Neural cell (in vitro differentiated cells): ENCODE data around the gene LTA4H. TPM values are rescaled to one million over a fixed set of nuclear protein-coding genes. Genes with fewer than 3 reads are reported as not detected.
"Not testable (repeated sequence)": the region's sequence is repeated elsewhere in the genome, so short reads cannot be mapped to it uniquely, and the experiment has no call there.

ENCODE experiments used
- H2AFZ ChIP-seq: fragments of 200-600, 300-800 bp; sonication (generic), shearing (Covaris generic); 2 replicates; pipeline ENCODE4 v1.6.0; 2014; ENCODE audit warnings: low read depth, mild to moderate bottlenecking, antibody characterized with exemption, low read length, moderate library complexity
- H3F3A ChIP-seq: fragments of 200-600 bp; shearing (Covaris generic); 2 replicates; pipeline ENCODE4 v1.6.1; 2016; ENCODE audit warnings: mild to moderate bottlenecking, moderate library complexity, mixed read lengths, antibody characterized with exemption, low read length; ENCODE audit not compliant: insufficient read depth, poor library complexity, severe bottlenecking
- H3K27ac ChIP-seq: fragments of 200-600, 300-800 bp; sonication (generic), shearing (Covaris generic); 2 replicates; pipeline ENCODE4 v1.5.1; 2014; ENCODE audit warnings: mild to moderate bottlenecking, low read length, moderate library complexity
- H3K27me3 ChIP-seq: fragments of 300-800, 200-600 bp; sonication (generic), shearing (Covaris generic); 2 replicates; pipeline ENCODE4 v1.6.0; 2014; ENCODE audit warnings: mild to moderate bottlenecking, low read depth, low read length, moderate library complexity; ENCODE audit not compliant: insufficient read depth
- H3K36me3 ChIP-seq: fragments of 300-800, 200-600 bp; sonication (generic), shearing (Covaris generic); 2 replicates; pipeline ENCODE4 v1.5.1; 2014; ENCODE audit warnings: mild to moderate bottlenecking, antibody characterized with exemption, low read length, moderate library complexity; ENCODE audit not compliant: insufficient read depth
- H3K4me2 ChIP-seq: fragments of 300-800, 200-600 bp; sonication (generic), shearing (Covaris generic); 2 replicates; pipeline ENCODE4 v1.6.0; 2014; ENCODE audit warnings: mild to moderate bottlenecking, low read length
- H3K4me3 ChIP-seq: fragments of 300-800, 200-600 bp; sonication (generic), shearing (Covaris generic); 2 replicates; pipeline ENCODE4 v1.5.1; 2014; ENCODE audit warnings: mild to moderate bottlenecking, low read length, moderate library complexity
- H3K79me2 ChIP-seq: fragments of 200-600 bp; shearing (Covaris generic); replicated peaks from 2 replicates; pipeline ENCODE4 v1.6.0; 2014; ENCODE audit warnings: mild to moderate bottlenecking, low read length, moderate library complexity; ENCODE audit not compliant: insufficient read depth
- H3K9ac ChIP-seq: fragments of 300-800, 200-600 bp; sonication (generic), shearing (Covaris generic); 2 replicates; pipeline ENCODE4 v1.6.1; 2016; ENCODE audit warnings: mild to moderate bottlenecking, low read length, mixed read lengths
- H3K9me2 ChIP-seq: fragments of 200-600 bp; shearing (Covaris generic); 2 replicates; pipeline ENCODE4 v1.6.1; 2016; ENCODE audit warnings: mild to moderate bottlenecking, low read length, mixed read lengths; ENCODE audit not compliant: insufficient read depth
- H3K9me3 ChIP-seq: fragments of 200-600, 300-800 bp; sonication (generic), shearing (Covaris generic); 2 replicates; pipeline ENCODE4 v1.6.1; 2016; ENCODE audit warnings: mild to moderate bottlenecking, mixed run types, low read length, moderate library complexity, mixed read lengths
- H4K20me1 ChIP-seq: fragments of 200-600 bp; shearing (Covaris generic); 2 replicates; pipeline ENCODE4 v1.6.1; 2016; ENCODE audit warnings: mild to moderate bottlenecking, mixed run types; ENCODE audit not compliant: insufficient read depth
- CTCF ChIP-seq: fragments of 450-650 bp; IDR thresholded peaks from 2 replicates; pipeline ENCODE4 v1.5.1; 2014; ENCODE audit warnings: antibody characterized with exemption, mild to moderate bottlenecking, moderate library complexity; ENCODE audit not compliant: poor library complexity, severe bottlenecking
- EP300 ChIP-seq: fragments of 450-650 bp; conservative IDR thresholded peaks from 2 replicates; pipeline ENCODE4 v1.6.1; 2014; ENCODE audit warnings: antibody characterized with exemption, mild to moderate bottlenecking, moderate library complexity; ENCODE audit not compliant: poor library complexity, severe bottlenecking
- EZH2 ChIP-seq: fragments of 200-600, 300-800 bp; shearing (Covaris generic), sonication (generic); IDR thresholded peaks from 2 replicates; pipeline ENCODE4 v1.6.1; 2014; ENCODE audit warnings: antibody characterized with exemption, low read length, borderline replicate concordance, mild to moderate bottlenecking; ENCODE audit not compliant: insufficient read depth, poor library complexity, severe bottlenecking
- MXI1 ChIP-seq: fragments of 450-650 bp; conservative IDR thresholded peaks from 2 replicates; pipeline ENCODE4 v1.6.1; 2014; ENCODE audit warnings: antibody characterized with exemption, mild to moderate bottlenecking; ENCODE audit not compliant: poor library complexity, severe bottlenecking
- POLR2AphosphoS5 ChIP-seq: IDR thresholded peaks from 2 replicates; pipeline ENCODE4 v1.6.1; 2012
- RAD21 ChIP-seq: fragments of 450-650 bp; conservative IDR thresholded peaks from 2 replicates; pipeline ENCODE4 v1.6.1; 2014; ENCODE audit warnings: antibody characterized with exemption, mild to moderate bottlenecking, moderate library complexity
- REST ChIP-seq: IDR thresholded peaks from 2 replicates; pipeline ENCODE4 v1.6.1; 2012; ENCODE audit warnings: borderline replicate concordance
- SMC3 ChIP-seq: fragments of 450-650 bp; conservative IDR thresholded peaks from 2 replicates; pipeline ENCODE4 v1.6.1; 2014; ENCODE audit warnings: antibody characterized with exemption, mild to moderate bottlenecking, moderate library complexity; ENCODE audit not compliant: poor library complexity
- TAF1 ChIP-seq: IDR thresholded peaks from 2 replicates; pipeline ENCODE4 v1.6.1; 2012; ENCODE audit warnings: low read depth
- polyA plus RNA-seq: library from polyadenylated mRNA; depleted of rRNA; stranded (reverse); fragments of >200 nt; gene quantifications from 2 replicates; pipeline ENCODE4 v1.2.3, GENCODE V29; 2014

LTA4H gene
- polyA plus RNA-seq, 1 donor from 2014 or later, result 55.3 TPM

- Histone ChIP-seq H3K9me2 (no peaks in the 10 kb centered on the region), H3K9me3 (no peaks in the 10 kb centered on the region), H4K20me1 (no peaks in the 10 kb centered on the region), H2AFZ (no peak overlapping the region), H3K79me2 (no peaks in the 10 kb centered on the region), H3K9ac (no peak overlapping the region), H3K36me3 (no peaks in the 10 kb centered on the region), H3K27ac (no peak overlapping the region), H3F3A (no peaks in the 10 kb centered on the region), H3K27me3 (no peaks in the 10 kb centered on the region), H3K4me2 (no peak overlapping the region), H3K4me3 (no peak overlapping the region)
- TF ChIP-seq MXI1 (no peak), POLR2AphosphoS5 (no peak), CTCF (no peak), SMC3 (no peak), EZH2 (no peak), REST (no peak), TAF1 (no peak), RAD21 (no peak), EP300 (no peak)
These were observed 62.4 kb downstream of the LTA4H start for GRCh38 chr12:95972832-95973456.

GRCh38 chr12:95970905-95971304 is 64.5 kb downstream of the LTA4H start:
- no peaks in the 10 kb centered on the region for H3K27me3 ChIP-seq
- H3K9ac ChIP-seq, result no peak overlapping the region
- H3K9me3 ChIP-seq, result no peaks in the 10 kb centered on the region
- H3K4me2 ChIP-seq, result no peak overlapping the region
- H4K20me1 ChIP-seq, result no peaks in the 10 kb centered on the region
- H3K27ac ChIP-seq, result no peak overlapping the region
- no peaks in the 10 kb centered on the region for H3K9me2 ChIP-seq
- H3K79me2 ChIP-seq, result no peaks in the 10 kb centered on the region
- H3K4me3 ChIP-seq, result no peak overlapping the region
- H3K36me3 ChIP-seq, result no peaks in the 10 kb centered on the region
- no peak overlapping the region for H2AFZ ChIP-seq
- H3F3A ChIP-seq, result no peaks in the 10 kb centered on the region
- TF ChIP-seq EZH2 (no peak), RAD21 (no peak), CTCF (no peak), TAF1 (no peak), EP300 (no peak), MXI1 (no peak), REST (no peak), POLR2AphosphoS5 (no peak), SMC3 (no peak)

GRCh38 chr12:95969116-95969515 is 66.3 kb downstream of the LTA4H start:
- not testable (repeated sequence) for H3K27ac ChIP-seq, H3K36me3 ChIP-seq, H4K20me1 ChIP-seq, H3F3A ChIP-seq, H3K9me3 ChIP-seq, H3K27me3 ChIP-seq, H3K4me2 ChIP-seq, H3K79me2 ChIP-seq, H3K9ac ChIP-seq, H3K4me3 ChIP-seq, H3K9me2 ChIP-seq, H2AFZ ChIP-seq
